Measurements from ENCODE around the gene DGAT2.

DNA sequence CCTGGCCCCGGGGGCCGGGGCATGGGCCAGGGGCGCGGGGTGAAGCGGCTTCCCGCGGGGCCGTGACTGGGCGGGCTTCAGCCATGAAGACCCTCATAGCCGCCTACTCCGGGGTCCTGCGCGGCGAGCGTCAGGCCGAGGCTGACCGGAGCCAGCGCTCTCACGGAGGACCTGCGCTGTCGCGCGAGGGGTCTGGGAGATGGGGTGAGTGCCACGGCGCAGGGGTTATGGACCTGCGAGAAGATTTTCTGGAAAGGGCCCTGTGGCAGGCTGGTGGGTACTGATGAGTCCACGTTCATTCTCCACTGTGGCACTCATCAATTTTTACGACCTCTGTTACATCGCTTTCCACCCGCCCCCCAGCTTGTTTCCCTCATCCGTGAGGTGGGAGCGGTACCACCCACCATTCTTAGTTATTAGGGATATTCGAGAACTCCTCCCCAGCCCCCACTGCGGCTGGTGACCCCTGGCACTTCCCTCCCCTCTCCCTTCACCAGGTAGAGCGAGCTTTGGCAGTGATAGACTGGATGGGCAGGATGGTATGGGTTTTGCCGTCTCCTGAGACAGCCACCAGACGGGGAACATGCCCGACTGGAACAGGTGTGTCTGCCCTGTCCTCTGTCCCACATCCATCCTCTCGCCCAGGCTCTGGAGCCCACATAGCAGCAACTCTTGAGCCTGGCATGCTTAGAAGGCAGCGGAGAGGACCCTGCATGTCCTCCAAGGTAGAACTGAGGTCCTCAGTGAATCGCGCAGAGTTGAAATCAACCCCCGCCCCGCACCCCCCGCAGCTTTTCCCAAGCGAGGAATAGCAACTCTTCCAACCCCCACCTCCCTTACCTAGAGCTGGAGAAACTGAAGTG, 562 bp downstream of the DGAT2 start:
- no peak for TF ChIP-seq CTCF (IDR thresholded peaks at IDR 0.05; ENCODE audit: insufficient read depth, low read length, poor library complexity, severe bottlenecking)
- TF ChIP-seq EZH2phosphoT487 (conservative IDR thresholded peaks at IDR 0.05; ENCODE audit: low read length), result no peak

Measured in SU-DHL-6 (cell line).